DOHH2 (cell line): ENCODE measurements around the gene DENND6B.
"Not testable (repeated sequence)": the region's sequence is repeated elsewhere in the genome, so short reads cannot be mapped to it uniquely, and the experiment has no call there.

Experiments used
- CTCF ChIP-seq: fragments of 200-600 bp; sonication (generic); IDR thresholded peaks from one replicate; pipeline ENCODE4 v1.5.1; 2014; ENCODE audit warnings: antibody characterized with exemption, mild to moderate bottlenecking, low read depth, low read length; ENCODE audit not compliant: poor library complexity, severe bottlenecking
- EZH2phosphoT487 ChIP-seq: fragments of 200-600 bp; sonication (generic); IDR thresholded peaks from 2 replicates; pipeline ENCODE4 v1.6.1; 2017; ENCODE audit warnings: borderline replicate concordance, mild to moderate bottlenecking, antibody characterized with exemption, low read length, moderate library complexity, mixed read lengths

- TF ChIP-seq EZH2phosphoT487, CTCF: not testable (repeated sequence)
Measured at GRCh38 chr22:50363803-50364194, 37.0 kb upstream of the DENND6B start.
